GM23338 (cell line): ENCODE measurements around the gene PCSK4. TPM values are rescaled to one million over a fixed set of nuclear protein-coding genes. Genes with fewer than 3 reads are reported as not detected.

Source experiments
- ATAC-seq: fragments of 200-7000 bp; cut with Tn5 transposase; 3 replicates; pipeline ENCODE4 v1.9.1; 2020
- DNase-seq: peaks from one replicate; pipeline ENCODE4 v3.0.0-alpha.2; 2015; ENCODE audit warnings: low spot score
- H2AFZ ChIP-seq: fragments of 200-600 bp; sonication (generic); 2 replicates; pipeline ENCODE4 v1.8.0; 2016; ENCODE audit warnings: antibody characterized with exemption, mild to moderate bottlenecking, moderate library complexity
- H3F3A ChIP-seq: fragments of 200-600 bp; sonication (generic); replicated peaks from 2 replicates; pipeline ENCODE4 v1.8.0; 2017; ENCODE audit warnings: antibody characterized with exemption, mixed run types, low read depth
- H3K27ac ChIP-seq: fragments of 200-600 bp; sonication (generic); 2 replicates; pipeline ENCODE4 v1.6.1; 2016; ENCODE audit warnings: low read depth
- H3K27me3 ChIP-seq: fragments of 200-600 bp; sonication (generic); 2 replicates; pipeline ENCODE4 v1.8.0; 2016; ENCODE audit warnings: mild to moderate bottlenecking, mixed run types, moderate library complexity; ENCODE audit not compliant: insufficient read depth
- H3K36me3 ChIP-seq: fragments of 200-600 bp; sonication (generic); 2 replicates; pipeline ENCODE4 v1.8.0; 2016; ENCODE audit warnings: mild to moderate bottlenecking; ENCODE audit not compliant: insufficient read depth
- H3K4me1 ChIP-seq: fragments of 200-600 bp; sonication (generic); 2 replicates; pipeline ENCODE4 v1.8.0; 2016; ENCODE audit warnings: mild to moderate bottlenecking, moderate library complexity; ENCODE audit not compliant: insufficient read depth
- H3K4me2 ChIP-seq: fragments of 200-600 bp; sonication (generic); 2 replicates; pipeline ENCODE4 v1.7.1; 2017; ENCODE audit warnings: mixed run types
- H3K4me3 ChIP-seq: fragments of 200-600 bp; sonication (generic); 2 replicates; pipeline ENCODE4 v1.6.1; 2016; ENCODE audit warnings: mixed run types
- H3K79me2 ChIP-seq: fragments of 200-600 bp; sonication (generic); replicated peaks from 2 replicates; pipeline ENCODE4 v1.8.0; 2017; ENCODE audit warnings: mild to moderate bottlenecking; ENCODE audit not compliant: insufficient read depth
- H3K9me2 ChIP-seq: fragments of 200-600 bp; sonication (generic); 2 replicates; pipeline ENCODE4 v1.8.0; 2017; ENCODE audit not compliant: insufficient read depth
- H4K20me1 ChIP-seq: fragments of 200-600 bp; sonication (generic); replicated peaks from 2 replicates; pipeline ENCODE4 v1.8.0; 2017; ENCODE audit warnings: mild to moderate bottlenecking; ENCODE audit not compliant: insufficient read depth
- H3K27ac Mint-ChIP-seq: 2 replicates; pipeline ENCODE4 v1.8.0; 2020; ENCODE audit warnings: inconsistent platforms, mild to moderate bottlenecking, moderate library complexity, mixed read lengths
- H3K27me3 Mint-ChIP-seq: 3 replicates; pipeline ENCODE4 v1.8.0; 2022; ENCODE audit warnings: low read depth, mild to moderate bottlenecking, moderate library complexity, mixed read lengths, inconsistent platforms; ENCODE audit not compliant: insufficient read depth, poor library complexity
- H3K36me3 Mint-ChIP-seq: 3 replicates; pipeline ENCODE4 v1.8.0; 2021; ENCODE audit warnings: low read depth, mild to moderate bottlenecking, inconsistent platforms, moderate library complexity, mixed read lengths
- H3K4me1 Mint-ChIP-seq: 3 replicates; pipeline ENCODE4 v1.8.0; 2020; ENCODE audit warnings: mild to moderate bottlenecking, inconsistent platforms, mixed read lengths
- H3K4me3 Mint-ChIP-seq: 3 replicates; pipeline ENCODE4 v1.8.0; 2021; ENCODE audit warnings: moderate library complexity, mild to moderate bottlenecking, inconsistent platforms, mixed read lengths
- H3K9me3 Mint-ChIP-seq: 3 replicates; pipeline ENCODE4 v1.8.0; 2020; ENCODE audit warnings: moderate library complexity, mild to moderate bottlenecking, inconsistent platforms, mixed read lengths
- CREB1 ChIP-seq: fragments of 250-450 bp; sonication (Bioruptor Pico); IDR thresholded peaks from 2 replicates; pipeline ENCODE4 v1.5.0; 2020; ENCODE audit warnings: low read depth, mild to moderate bottlenecking, moderate library complexity
- ETS1 ChIP-seq: IDR thresholded peaks from 2 replicates; pipeline ENCODE4 v1.6.1; 2016; ENCODE audit warnings: antibody characterized with exemption
- EZH2phosphoT487 ChIP-seq: fragments of 200-600 bp; sonication (generic); IDR thresholded peaks from one replicate; pipeline ENCODE4 v1.8.1; 2018; ENCODE audit warnings: antibody characterized with exemption; ENCODE audit not compliant: unreplicated experiment
- NANOG ChIP-seq: IDR thresholded peaks from 2 replicates; pipeline ENCODE4 v1.6.1; 2016; ENCODE audit warnings: antibody characterized with exemption, borderline replicate concordance
- POLR2AphosphoS5 ChIP-seq: IDR thresholded peaks from 2 replicates; pipeline ENCODE4 v1.6.1; 2016; ENCODE audit warnings: antibody characterized with exemption, low read depth
- REST ChIP-seq: IDR thresholded peaks from one replicate; pipeline ENCODE4 v1.6.1; 2018; ENCODE audit warnings: antibody characterized with exemption; ENCODE audit not compliant: unreplicated experiment
- STAT1 ChIP-seq: IDR thresholded peaks from one replicate; pipeline ENCODE4 v1.6.1; 2016; ENCODE audit warnings: antibody characterized with exemption; ENCODE audit not compliant: unreplicated experiment
- ZNF331 ChIP-seq: fragments of 250-450 bp; sonication (Bioruptor Pico); IDR thresholded peaks from 2 replicates; pipeline ENCODE4 v1.5.0; 2020; ENCODE audit warnings: low read depth, mild to moderate bottlenecking, moderate library complexity
- polyA plus RNA-seq: library from polyadenylated mRNA; unstranded; fragments of >200 nt; fragmentation: Nextera tagmentation; extraction: Ambion mirVana; gene quantifications from 2 replicates; pipeline ENCODE4 v1.2.1, GENCODE V29; 2016
- total RNA-seq: library from RNA; depleted of rRNA; stranded (reverse); fragments of >200 nt; shearing (Covaris generic); gene quantifications from 2 replicates; pipeline ENCODE4 v1.2.3, GENCODE V29; 2014
- TF ChIP-seq, protein P1 (sequence below): fragments of 250-450 bp; sonication (Bioruptor Pico); IDR thresholded peaks from 2 replicates; pipeline ENCODE4 v1.5.0; 2020; ENCODE audit warnings: mild to moderate bottlenecking, moderate library complexity

Gene PCSK4
- total and polyA plus RNA-seq, 2 experiments from 2014 or later = 3.8 to 15.1 TPM

GRCh38 chr19:1483979-1484428, 6.1 kb downstream of the PCSK4 start:
- H3K9me3 Mint-ChIP-seq = no peaks in the 10 kb centered on the region; the same call in 2 of the 3 replicates
- TF ChIP-seq STAT1 = no peak
- TF ChIP-seq NANOG = no peak
- TF ChIP-seq EZH2phosphoT487 = no peak
- no peak for TF ChIP-seq ZNF331
- TF ChIP-seq CREB1 = no peak
- no peak for TF ChIP-seq REST
- TF ChIP-seq, protein P1, sequence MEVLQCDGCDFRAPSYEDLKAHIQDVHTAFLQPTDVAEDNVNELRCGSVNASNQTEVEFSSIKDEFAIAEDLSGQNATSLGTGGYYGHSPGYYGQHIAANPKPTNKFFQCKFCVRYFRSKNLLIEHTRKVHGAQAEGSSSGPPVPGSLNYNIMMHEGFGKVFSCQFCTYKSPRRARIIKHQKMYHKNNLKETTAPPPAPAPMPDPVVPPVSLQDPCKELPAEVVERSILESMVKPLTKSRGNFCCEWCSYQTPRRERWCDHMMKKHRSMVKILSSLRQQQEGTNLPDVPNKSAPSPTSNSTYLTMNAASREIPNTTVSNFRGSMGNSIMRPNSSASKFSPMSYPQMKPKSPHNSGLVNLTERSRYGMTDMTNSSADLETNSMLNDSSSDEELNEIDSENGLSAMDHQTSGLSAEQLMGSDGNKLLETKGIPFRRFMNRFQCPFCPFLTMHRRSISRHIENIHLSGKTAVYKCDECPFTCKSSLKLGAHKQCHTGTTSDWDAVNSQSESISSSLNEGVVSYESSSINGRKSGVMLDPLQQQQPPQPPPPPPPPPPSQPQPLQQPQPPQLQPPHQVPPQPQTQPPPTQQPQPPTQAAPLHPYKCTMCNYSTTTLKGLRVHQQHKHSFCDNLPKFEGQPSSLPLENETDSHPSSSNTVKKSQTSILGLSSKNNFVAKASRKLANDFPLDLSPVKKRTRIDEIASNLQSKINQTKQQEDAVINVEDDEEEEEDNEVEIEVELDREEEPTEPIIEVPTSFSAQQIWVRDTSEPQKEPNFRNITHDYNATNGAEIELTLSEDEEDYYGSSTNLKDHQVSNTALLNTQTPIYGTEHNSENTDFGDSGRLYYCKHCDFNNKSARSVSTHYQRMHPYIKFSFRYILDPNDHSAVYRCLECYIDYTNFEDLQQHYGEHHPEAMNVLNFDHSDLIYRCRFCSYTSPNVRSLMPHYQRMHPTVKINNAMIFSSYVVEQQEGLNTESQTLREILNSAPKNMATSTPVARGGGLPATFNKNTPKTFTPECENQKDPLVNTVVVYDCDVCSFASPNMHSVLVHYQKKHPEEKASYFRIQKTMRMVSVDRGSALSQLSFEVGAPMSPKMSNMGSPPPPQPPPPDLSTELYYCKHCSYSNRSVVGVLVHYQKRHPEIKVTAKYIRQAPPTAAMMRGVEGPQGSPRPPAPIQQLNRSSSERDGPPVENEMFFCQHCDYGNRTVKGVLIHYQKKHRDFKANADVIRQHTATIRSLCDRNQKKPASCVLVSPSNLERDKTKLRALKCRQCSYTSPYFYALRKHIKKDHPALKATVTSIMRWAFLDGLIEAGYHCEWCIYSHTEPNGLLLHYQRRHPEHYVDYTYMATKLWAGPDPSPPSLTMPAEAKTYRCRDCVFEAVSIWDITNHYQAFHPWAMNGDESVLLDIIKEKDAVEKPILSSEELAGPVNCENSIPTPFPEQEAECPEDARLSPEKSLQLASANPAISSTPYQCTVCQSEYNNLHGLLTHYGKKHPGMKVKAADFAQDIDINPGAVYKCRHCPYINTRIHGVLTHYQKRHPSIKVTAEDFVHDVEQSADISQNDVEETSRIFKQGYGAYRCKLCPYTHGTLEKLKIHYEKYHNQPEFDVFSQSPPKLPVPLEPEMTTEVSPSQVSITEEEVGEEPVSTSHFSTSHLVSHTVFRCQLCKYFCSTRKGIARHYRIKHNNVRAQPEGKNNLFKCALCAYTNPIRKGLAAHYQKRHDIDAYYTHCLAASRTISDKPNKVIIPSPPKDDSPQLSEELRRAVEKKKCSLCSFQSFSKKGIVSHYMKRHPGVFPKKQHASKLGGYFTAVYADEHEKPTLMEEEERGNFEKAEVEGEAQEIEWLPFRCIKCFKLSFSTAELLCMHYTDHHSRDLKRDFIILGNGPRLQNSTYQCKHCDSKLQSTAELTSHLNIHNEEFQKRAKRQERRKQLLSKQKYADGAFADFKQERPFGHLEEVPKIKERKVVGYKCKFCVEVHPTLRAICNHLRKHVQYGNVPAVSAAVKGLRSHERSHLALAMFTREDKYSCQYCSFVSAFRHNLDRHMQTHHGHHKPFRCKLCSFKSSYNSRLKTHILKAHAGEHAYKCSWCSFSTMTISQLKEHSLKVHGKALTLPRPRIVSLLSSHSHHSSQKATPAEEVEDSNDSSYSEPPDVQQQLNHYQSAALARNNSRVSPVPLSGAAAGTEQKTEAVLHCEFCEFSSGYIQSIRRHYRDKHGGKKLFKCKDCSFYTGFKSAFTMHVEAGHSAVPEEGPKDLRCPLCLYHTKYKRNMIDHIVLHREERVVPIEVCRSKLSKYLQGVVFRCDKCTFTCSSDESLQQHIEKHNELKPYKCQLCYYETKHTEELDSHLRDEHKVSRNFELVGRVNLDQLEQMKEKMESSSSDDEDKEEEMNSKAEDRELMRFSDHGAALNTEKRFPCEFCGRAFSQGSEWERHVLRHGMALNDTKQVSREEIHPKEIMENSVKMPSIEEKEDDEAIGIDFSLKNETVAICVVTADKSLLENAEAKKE (CRISPR knock-in tag) = no peak
- no peak for TF ChIP-seq POLR2AphosphoS5
- no peak for TF ChIP-seq ETS1
- DNase-seq = no peak
- H3K36me3 Mint-ChIP-seq = no peaks in the 10 kb centered on the region; the same call in 1 of the 3 replicates
- H2AFZ ChIP-seq = no peak overlapping the region
- H3K27ac Mint-ChIP-seq = no peak overlapping the region
- no peaks in the 10 kb centered on the region for H3K27me3 ChIP-seq
- no peaks in the 10 kb centered on the region for H4K20me1 ChIP-seq
- no peaks in the 10 kb centered on the region for H3K9me2 ChIP-seq
- no peaks in the 10 kb centered on the region for H3K79me2 ChIP-seq
- H3K27ac ChIP-seq = no peak overlapping the region
- H3K4me3 ChIP-seq = no peak overlapping the region
- no peaks in the 10 kb centered on the region; the same call in 2 of the 3 replicates for H3K4me1 Mint-ChIP-seq
- 0 out of 2 replicates have a peak, but pooled peaks cover 5% of the 10 kb centered on the region for H3F3A ChIP-seq
- H3K4me2 ChIP-seq = no peak overlapping the region
- H3K4me3 Mint-ChIP-seq = no peak overlapping the region
- no peaks in the 10 kb centered on the region for H3K36me3 ChIP-seq
- no peak for ATAC-seq
- no peaks in the 10 kb centered on the region for H3K4me1 ChIP-seq
- peaks cover 8% of the 10 kb centered on the region for H3K27me3 Mint-ChIP-seq
